ENCODE results near the gene OPCML. TPM values are rescaled to one million over a fixed set of nuclear protein-coding genes. Genes with fewer than 3 reads are reported as not detected.

The OPCML gene
- total RNA-seq, 2 donors from 2014 or later: not detected

DNA sequence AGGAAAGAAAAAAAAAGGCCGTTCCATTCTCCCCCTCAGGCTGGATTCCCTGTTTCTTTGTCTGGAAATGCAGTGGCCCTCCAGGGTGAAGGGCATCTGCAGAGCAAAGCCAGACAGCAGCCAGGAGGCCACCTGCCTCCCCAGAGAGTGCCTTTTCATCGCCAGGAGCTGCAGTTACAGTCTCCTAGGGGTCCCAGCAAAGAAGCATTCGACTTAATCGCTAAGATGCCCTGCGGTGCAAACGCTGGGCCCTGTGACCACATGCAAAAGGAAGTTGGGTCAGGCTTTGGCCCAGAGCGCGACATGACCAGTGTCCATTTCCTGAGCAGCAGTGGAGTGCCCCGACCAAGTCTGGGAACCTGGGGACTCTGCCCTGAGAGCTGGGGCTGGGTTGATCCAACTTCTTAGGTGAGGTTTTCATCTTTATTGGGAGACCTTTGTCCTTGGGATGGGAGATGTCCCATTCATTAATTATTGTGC, 304.6 kb downstream of the OPCML start:
- no peak overlapping the region for H3K27ac Mint-ChIP-seq
- no peaks in the 10 kb centered on the region for H3K9me3 ChIP-seq (ENCODE audit: control insufficient read depth, low read length, poor library complexity, severe bottlenecking)
- DNase-seq: no peak
- ATAC-seq: no peak
- peaks cover 22% of the 10 kb centered on the region for H3K27me3 Mint-ChIP-seq
- no peaks in the 10 kb centered on the region for H3K4me1 Mint-ChIP-seq
- no peaks in the 10 kb centered on the region for H3K36me3 Mint-ChIP-seq (ENCODE audit: low read depth)
- H3K4me3 Mint-ChIP-seq: no peak overlapping the region

DNA sequence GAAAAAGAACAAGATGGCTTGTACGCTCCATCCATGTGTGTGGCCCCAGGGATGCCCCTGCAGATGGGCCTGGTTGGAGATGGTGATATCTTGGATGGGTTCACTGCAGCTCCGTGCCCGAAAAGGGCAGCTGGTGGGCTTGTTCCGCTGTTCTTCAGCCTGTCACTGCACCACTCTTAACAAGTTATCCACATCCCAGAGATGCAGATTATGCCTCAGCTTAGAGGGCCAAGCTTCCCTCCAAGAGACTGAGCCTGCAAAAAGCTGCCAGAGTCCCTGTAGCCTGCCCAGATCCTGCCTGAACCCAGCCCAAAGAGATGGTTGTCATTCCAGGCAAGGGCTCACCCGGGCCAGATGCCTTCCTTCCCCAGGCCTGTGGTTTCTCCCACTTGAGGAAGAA, 308.0 kb downstream of the OPCML start:
- H3K9me3 ChIP-seq (ENCODE audit: control insufficient read depth, low read length, poor library complexity, severe bottlenecking): no peaks in the 10 kb centered on the region
- no peak for DNase-seq
- Mint-ChIP-seq H3K27me3 (peaks cover 38% of the 10 kb centered on the region), H3K4me3 (no peak overlapping the region), H3K36me3 (ENCODE audit: low read depth) (no peaks in the 10 kb centered on the region), H3K27ac (no peak overlapping the region), H3K4me1 (no peaks in the 10 kb centered on the region)
- ATAC-seq: no peak

DNA sequence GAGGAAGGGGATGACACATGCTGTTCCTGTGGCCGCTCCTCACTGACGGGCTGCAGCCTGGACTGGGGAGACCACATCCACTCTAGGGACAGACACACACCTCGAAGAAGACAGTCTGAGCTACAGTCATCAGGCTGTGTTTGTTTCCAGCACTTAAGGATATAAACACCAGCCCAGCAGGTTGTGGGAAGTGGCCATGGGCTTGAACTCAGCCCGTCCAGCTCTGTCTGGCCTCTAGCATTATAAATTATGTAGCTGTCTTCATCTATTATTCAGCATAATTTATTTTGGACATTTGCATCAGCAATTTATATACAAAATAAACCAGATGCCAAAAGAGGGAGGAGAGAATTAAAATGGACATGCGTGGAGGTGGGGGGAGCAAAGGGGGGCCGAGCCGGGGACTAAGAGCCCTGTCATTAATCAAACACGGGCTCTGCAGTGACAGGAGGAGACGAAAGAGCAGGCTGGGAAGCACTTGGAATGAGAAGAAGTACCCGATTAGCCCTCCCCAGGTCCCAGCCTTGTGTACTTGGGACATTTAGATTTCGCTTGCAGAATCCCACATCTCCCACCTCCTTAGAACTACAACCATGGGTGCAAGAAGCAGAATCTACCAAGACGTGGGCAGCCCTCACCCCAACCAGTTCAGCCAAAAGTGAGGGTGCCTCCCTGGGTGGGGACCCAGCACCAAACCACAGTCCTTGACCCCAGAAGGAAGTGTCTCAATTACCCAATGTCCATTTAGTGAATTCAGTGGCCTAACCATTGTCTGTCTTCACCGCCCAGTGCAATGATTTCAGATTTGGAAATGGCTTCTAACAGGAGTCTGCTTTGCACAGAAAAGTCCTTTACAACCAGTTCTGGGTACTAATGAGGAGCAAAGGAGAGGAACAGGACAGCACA, 309.6 kb downstream of the OPCML start:
- H3K9me3 ChIP-seq (ENCODE audit: control insufficient read depth, low read length, poor library complexity, severe bottlenecking): no peaks in the 10 kb centered on the region
- H3K27ac Mint-ChIP-seq: no peak overlapping the region
- peaks cover 35% of the 10 kb centered on the region for H3K27me3 Mint-ChIP-seq
- no peak for ATAC-seq
- no peaks in the 10 kb centered on the region for H3K36me3 Mint-ChIP-seq (ENCODE audit: low read depth)
- no peak for DNase-seq
- H3K4me1 Mint-ChIP-seq: no peaks in the 10 kb centered on the region
- no peak overlapping the region for H3K4me3 Mint-ChIP-seq

DNA sequence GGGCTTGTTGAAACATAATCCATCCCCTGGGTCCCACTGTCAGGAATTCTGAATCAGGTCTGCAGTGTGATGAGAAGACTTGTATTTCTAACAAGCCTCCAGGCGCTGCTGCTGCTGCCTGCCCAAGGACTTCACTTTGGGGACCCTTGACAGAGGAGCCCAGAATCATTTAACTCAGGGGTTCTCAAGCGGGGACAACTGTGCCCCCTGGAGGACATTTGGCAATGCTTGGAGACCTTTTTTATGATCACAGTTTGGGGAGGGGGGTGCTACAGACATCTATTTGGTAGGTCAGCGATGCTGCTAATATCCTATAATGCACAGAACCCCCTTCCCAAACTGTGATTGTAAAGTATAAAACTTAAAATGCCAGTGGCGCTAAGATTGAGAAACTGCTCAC, 312.8 kb downstream of the OPCML start:
- no peaks in the 10 kb centered on the region for H3K9me3 ChIP-seq (ENCODE audit: control insufficient read depth, low read length, poor library complexity, severe bottlenecking)
- no peak for DNase-seq
- H3K27ac Mint-ChIP-seq: no peak overlapping the region
- no peak for ATAC-seq
- H3K4me3 Mint-ChIP-seq: no peak overlapping the region
- H3K36me3 Mint-ChIP-seq (ENCODE audit: low read depth): no peaks in the 10 kb centered on the region
- H3K27me3 Mint-ChIP-seq: peaks cover 30% of the 10 kb centered on the region
- H3K4me1 Mint-ChIP-seq: no peaks in the 10 kb centered on the region

DNA sequence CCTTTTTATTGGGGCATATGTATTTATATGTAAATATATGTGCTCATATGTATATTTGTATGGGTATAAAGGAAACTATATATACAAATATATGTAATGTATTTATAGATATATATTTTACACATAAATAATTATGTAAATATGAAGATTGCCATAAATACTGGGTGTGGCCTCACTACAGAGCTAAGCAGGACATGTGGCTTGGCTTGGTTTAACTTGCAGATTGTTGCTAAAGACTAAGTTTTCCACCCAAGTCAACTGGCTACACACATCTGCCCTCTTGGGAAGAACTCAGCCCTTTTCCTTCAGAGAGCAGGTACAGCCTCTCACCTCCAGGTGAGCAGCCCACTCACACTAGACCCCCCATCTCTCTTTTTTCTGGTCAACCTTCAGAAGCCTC, 315.5 kb downstream of the OPCML start:
- no peak overlapping the region for H3K27ac Mint-ChIP-seq
- ATAC-seq (no peak), DNase-seq (no peak)
- no peaks in the 10 kb centered on the region for H3K4me1 Mint-ChIP-seq
- H3K4me3 Mint-ChIP-seq: no peak overlapping the region
- no peaks in the 10 kb centered on the region for H3K9me3 ChIP-seq (ENCODE audit: control insufficient read depth, low read length, poor library complexity, severe bottlenecking)
- H3K27me3 Mint-ChIP-seq: peaks cover 21% of the 10 kb centered on the region
- no peaks in the 10 kb centered on the region for H3K36me3 Mint-ChIP-seq (ENCODE audit: low read depth)

DNA sequence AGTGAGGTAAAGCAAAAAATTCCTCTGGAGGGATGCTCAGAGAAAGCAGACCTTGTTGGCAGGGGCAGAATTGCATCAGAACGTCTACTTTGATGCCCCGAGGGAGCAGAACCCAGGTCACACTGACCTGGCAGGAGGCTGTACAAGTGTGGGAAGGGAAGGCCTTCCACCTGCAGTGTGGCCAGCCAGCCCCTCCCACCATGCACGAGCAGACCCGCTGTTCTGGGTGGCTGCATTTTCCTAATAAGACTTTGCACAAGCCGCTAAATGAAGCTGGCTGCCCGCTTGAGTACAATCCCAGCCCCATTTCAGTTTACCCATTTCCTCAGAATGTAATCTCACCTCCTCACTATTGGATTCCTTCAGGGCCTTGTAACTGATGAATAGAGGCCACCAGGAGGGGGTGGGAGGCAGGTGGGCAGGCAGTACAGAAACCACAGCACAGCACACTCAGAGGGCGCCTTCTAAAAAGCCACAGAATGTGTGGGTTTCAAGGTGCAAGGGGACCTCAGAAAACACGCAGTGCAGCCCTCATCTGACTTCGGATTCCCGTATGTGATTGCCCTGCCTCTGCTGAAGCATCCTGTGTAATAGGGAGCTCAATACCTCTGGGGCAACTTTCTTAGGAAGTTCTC, 316.6 kb downstream of the OPCML start:
- Mint-ChIP-seq H3K4me3 (no peak overlapping the region), H3K36me3 (ENCODE audit: low read depth) (no peaks in the 10 kb centered on the region)

DNA sequence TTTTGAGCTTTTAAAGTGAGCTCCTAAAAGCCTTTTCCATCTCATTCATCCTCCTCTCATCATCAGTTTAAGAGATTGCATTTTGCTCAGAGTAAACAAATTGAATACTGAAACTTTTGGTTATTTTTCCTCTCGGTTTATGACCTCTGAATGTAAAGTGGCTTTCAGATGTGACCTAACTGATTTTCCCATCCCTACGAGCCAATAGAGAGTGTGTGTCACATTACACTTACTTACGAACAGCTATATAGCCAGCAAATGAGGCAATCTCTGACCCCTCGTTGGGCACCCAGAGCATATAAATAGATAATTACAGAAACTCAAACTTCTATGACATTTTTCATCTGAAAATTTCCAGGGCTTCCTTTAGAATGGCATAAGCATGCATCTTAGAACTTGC, 317.7 kb downstream of the OPCML start:
- Mint-ChIP-seq H3K27ac (no peak overlapping the region), H3K36me3 (ENCODE audit: low read depth) (no peaks in the 10 kb centered on the region), H3K4me1 (no peaks in the 10 kb centered on the region), H3K27me3 (peaks cover 14% of the 10 kb centered on the region), H3K4me3 (no peak overlapping the region)
- DNase-seq (no peak), ATAC-seq (no peak)
- no peaks in the 10 kb centered on the region for H3K9me3 ChIP-seq (ENCODE audit: control insufficient read depth, low read length, poor library complexity, severe bottlenecking)

More for the DNA sequence above, 316.6 kb downstream of the OPCML start:
- no peaks in the 10 kb centered on the region for H3K4me1 Mint-ChIP-seq
- DNase-seq (no peak), ATAC-seq (no peak)
- H3K27me3 Mint-ChIP-seq: peaks cover 14% of the 10 kb centered on the region
- H3K27ac Mint-ChIP-seq: no peak overlapping the region
- no peaks in the 10 kb centered on the region for H3K9me3 ChIP-seq (ENCODE audit: control insufficient read depth, low read length, poor library complexity, severe bottlenecking)

DNA sequence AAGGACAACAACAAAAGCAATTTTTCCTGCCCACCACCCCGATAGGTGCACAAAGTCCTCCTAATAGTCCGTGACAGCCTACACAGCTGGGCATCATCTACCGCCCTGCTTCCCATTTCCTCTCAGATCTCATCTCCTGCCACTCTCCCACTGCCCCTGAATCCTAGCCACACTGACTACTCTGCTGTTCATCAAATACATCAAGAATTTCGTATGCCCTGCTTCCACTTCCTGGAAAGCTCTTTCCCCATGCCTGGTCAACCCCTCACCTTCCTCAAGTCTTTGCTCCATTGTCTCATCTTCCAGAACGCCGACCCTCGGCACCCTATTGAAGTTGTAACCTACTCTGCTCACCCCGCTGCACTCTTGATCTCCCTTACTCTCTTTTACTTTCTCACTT, 320.1 kb downstream of the OPCML start:
- no peaks in the 10 kb centered on the region for H3K9me3 ChIP-seq (ENCODE audit: control insufficient read depth, low read length, poor library complexity, severe bottlenecking)
- Mint-ChIP-seq H3K4me3 (no peak overlapping the region), H3K27me3 (peaks cover 3% of the 10 kb centered on the region), H3K36me3 (ENCODE audit: low read depth) (no peaks in the 10 kb centered on the region), H3K27ac (no peak overlapping the region), H3K4me1 (no peaks in the 10 kb centered on the region)
- no peak for ATAC-seq
- DNase-seq: no peak

DNA sequence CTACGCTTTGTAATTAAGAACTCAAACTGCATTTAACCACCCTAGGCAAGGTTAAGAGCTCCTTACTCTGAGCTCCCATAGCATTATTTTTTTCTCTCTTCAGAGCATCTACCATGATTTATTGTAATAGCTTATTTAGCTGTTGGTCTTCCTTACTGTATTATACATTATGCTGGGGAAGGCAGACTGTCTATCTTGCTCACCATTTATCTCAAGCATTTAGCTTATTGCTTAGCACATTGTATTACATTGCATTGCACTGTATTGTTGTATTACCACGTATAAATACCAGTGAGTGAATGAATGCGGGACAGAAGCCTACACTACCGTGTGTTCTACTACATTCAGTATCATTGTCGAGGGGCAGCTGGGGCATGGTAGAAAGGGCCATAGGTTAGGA, 324.3 kb downstream of the OPCML start:
- H3K27ac Mint-ChIP-seq: no peak overlapping the region
- no peaks in the 10 kb centered on the region for H3K9me3 ChIP-seq (ENCODE audit: control insufficient read depth, low read length, poor library complexity, severe bottlenecking)
- H3K36me3 Mint-ChIP-seq (ENCODE audit: low read depth): no peaks in the 10 kb centered on the region
- H3K4me1 Mint-ChIP-seq: no peaks in the 10 kb centered on the region
- DNase-seq: no peak
- no peak overlapping the region for H3K4me3 Mint-ChIP-seq
- H3K27me3 Mint-ChIP-seq: peaks cover 2% of the 10 kb centered on the region
- ATAC-seq: no peak

DNA sequence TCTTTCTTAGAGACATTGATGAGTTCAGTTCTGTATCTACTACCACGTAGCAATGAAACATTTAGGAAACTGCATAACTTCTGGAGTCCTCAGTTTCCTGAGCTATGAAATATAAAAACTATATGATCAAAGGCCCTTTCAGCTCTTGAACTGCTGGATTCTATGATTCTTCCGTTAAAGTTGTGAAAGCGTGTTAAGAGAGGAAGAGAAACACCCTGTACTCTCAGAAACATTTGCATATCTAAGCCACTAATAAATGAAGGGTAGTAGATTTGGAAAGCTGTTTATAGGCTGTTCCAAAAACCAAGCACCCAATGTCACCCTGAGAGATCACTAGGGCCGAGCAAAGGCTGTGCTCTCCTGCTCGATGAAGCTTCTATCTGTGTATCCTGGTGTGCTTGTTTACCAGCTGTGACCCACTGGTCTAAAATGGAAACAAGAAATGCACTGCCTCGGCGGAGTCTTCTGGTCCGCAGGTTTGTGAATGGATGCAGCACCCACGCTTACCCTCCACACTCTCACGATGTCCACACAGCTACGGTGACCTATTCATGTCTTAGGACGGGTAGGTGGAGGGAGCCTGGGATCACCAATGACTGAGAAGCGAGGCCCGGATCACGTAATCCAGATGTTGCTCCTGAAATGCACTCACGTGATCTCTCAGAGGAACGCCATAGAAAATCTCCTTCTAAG, 325.8 kb downstream of the OPCML start:
- no peaks in the 10 kb centered on the region for H3K36me3 Mint-ChIP-seq (ENCODE audit: low read depth)
- ATAC-seq: no peak
- peaks cover 7% of the 10 kb centered on the region for H3K27me3 Mint-ChIP-seq
- no peaks in the 10 kb centered on the region for H3K4me1 Mint-ChIP-seq
- no peak overlapping the region for H3K4me3 Mint-ChIP-seq
- H3K27ac Mint-ChIP-seq: no peak overlapping the region
- no peaks in the 10 kb centered on the region for H3K9me3 ChIP-seq (ENCODE audit: control insufficient read depth, low read length, poor library complexity, severe bottlenecking)
- no peak for DNase-seq

DNA sequence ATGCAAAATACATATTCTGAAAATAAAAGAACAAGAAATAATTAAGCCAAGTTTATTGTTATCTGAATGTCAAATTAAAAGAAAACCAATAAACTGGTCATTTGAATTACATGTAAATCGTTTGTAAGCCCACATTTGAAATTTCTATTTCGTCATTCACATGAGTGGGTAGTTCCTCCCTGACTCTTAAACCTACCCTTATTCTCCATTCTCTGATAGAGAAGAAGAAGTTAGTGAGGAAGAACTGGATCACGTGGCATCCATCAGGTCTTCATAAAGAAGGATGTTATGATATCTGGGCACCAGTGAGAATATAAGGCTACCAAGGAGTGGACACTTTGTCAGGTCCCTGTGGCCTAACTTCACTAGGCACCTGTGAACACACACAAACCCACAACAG, 328.1 kb downstream of the OPCML start:
- DNase-seq (no peak), ATAC-seq (no peak)
- H3K9me3 ChIP-seq (ENCODE audit: control insufficient read depth, low read length, poor library complexity, severe bottlenecking): no peaks in the 10 kb centered on the region
- Mint-ChIP-seq H3K36me3 (ENCODE audit: low read depth) (no peaks in the 10 kb centered on the region), H3K4me1 (no peaks in the 10 kb centered on the region), H3K4me3 (no peak overlapping the region), H3K27me3 (peaks cover 20% of the 10 kb centered on the region), H3K27ac (no peak overlapping the region)

DNA sequence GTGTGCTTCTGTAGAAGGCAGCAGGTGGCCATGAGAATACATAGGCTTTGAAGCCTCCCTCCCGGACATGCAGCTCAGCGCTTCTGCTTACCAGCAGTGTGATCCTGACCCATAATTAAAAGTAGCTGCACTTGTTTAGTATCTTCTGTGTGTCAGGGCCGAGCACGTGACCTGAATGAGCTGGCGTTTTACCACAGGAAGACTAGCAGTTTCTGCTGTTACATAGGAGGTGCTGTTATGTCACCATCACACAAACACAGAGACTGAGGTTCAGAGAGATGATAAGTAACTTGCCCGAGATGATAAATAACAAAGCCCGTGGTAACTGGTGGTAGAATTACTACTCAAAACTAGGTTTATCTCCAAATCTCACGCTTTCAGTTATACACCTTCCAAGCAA, 329.5 kb downstream of the OPCML start:
- Mint-ChIP-seq H3K27ac (no peak overlapping the region), H3K4me1 (no peaks in the 10 kb centered on the region), H3K4me3 (no peak overlapping the region), H3K36me3 (ENCODE audit: low read depth) (no peaks in the 10 kb centered on the region), H3K27me3 (peaks cover 20% of the 10 kb centered on the region)
- DNase-seq: no peak
- H3K9me3 ChIP-seq (ENCODE audit: control insufficient read depth, low read length, poor library complexity, severe bottlenecking): no peaks in the 10 kb centered on the region
- ATAC-seq: no peak

DNA sequence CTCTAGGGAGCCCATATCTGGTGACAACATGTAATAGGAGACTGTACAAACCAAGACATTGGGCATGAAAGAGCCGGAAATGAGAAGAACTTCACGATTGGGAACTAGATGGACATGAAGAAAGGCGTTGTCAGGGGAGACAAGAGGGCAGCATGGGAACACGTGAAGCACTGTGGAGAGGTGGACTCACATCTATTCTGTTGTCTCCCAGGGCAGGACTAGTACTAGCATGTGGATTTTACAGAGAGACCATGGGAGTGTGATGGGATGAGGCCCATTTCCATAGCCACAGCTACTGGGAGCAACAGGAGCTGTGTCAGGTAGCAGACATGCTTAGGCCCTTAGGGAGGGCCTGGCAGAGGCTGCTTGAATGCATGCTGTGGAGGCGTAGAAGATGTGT, 333.9 kb downstream of the OPCML start:
- no peak overlapping the region for H3K4me3 Mint-ChIP-seq
- DNase-seq (no peak), ATAC-seq (no peak)
- no peaks in the 10 kb centered on the region for H3K9me3 ChIP-seq (ENCODE audit: control insufficient read depth, low read length, poor library complexity, severe bottlenecking)
- no peaks in the 10 kb centered on the region for H3K4me1 Mint-ChIP-seq
- no peak overlapping the region for H3K27ac Mint-ChIP-seq
- peaks cover 37% of the 10 kb centered on the region for H3K27me3 Mint-ChIP-seq
- H3K36me3 Mint-ChIP-seq (ENCODE audit: low read depth): no peaks in the 10 kb centered on the region
